HG02870 (cell line): Measurements from ENCODE around the gene PTPRM.

Source experiments
- ATAC-seq: cut with Tn5 transposase; IDR thresholded peaks from one replicate; pipeline ENCODE4 v1.9.1; 2021; ENCODE audit warnings: mild to moderate bottlenecking, moderate library complexity; ENCODE audit not compliant: unreplicated experiment

PTPRM gene

GRCh38 chr18:8337211-8337610 is 770.1 kb downstream of the PTPRM start:
- no peak for ATAC-seq

- no peak for ATAC-seq
Measured at GRCh38 chr18:8339210-8339609, 772.1 kb downstream of the PTPRM start.

GRCh38 chr18:8339952-8340351 is 772.8 kb downstream of the PTPRM start:
- no peak for ATAC-seq

DNA sequence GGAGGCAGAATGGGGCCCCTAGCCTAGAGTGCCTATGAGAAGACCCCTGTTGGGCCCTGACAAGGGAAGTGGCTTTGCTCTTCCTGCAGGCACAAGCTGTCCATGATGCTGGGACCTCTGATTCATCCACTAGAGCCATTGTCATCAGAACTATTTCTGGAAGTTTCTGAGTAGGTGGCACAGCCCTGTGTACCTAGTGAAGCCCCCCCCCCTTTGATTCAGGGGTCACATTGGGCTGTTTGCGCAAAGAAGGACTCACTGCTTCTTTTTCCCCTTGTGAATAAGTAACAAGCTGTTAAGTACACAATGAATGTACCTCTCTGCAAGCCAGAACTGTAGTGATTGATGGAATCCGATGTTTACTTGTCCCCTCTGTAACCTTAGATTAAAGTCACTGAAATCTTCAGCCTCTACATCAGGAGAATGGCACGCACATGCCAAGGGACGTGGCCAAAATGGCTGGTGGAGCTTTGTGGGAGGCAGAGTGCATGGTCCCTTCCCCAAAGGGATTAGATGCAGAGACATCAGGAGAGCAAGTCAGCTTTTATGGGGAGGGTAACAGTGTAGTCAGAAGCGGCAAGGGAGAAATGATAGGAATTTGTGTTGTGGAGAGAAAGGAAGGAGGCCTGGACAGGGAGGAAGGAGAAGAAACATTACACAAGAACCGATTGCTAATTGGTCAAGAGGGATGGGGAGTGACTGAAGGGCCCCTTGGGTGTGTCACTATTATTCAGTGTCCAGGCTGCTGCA is 774.5 kb downstream of the PTPRM start:
- ATAC-seq = no peak

- no peak for ATAC-seq
Measured at GRCh38 chr18:8348051-8348720, 781.1 kb downstream of the PTPRM start.

- ATAC-seq = no peak
Measured at GRCh38 chr18:8349608-8350323, 782.6 kb downstream of the PTPRM start.

- no peak for ATAC-seq
Measured at GRCh38 chr18:8350628-8351027, 783.5 kb downstream of the PTPRM start.

DNA sequence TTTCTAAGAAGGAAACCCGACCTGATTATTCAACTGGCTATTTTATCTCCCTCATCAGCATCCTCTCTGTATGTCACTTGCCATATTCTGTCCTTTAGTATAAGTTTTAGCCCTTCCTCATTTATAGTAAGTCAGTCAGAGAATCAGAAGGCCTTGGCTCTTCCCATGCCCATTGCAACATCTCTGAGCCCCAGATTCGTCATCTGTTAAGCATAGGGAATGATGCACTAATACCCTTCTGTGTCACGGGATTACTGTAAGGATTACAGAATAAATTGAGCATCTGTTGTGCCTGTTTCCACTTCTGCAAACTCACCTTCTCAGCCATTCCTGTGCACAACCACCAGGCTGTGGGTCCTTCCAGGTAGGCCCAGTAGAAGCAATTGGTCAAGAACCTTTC is 784.0 kb downstream of the PTPRM start:
- no peak for ATAC-seq

DNA sequence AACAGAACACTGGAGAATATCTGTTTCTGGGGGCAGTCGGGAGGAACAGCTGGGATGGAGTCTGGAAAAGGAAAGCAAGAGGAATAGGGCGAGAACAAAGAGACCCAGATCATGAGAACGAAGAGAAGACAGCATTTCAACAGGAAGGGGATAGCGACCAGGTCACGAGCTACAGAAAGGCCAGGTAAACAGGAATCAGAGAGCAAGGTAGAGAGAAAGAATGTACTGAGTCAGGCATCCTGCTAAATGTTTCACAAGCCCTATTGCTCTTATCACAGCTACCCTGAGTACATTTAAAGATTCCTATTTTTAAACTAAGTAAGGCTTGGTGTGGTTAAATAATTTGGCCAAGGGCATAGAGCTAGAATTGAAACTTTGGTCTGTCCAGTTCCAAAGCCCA is 787.2 kb downstream of the PTPRM start:
- ATAC-seq = no peak

- ATAC-seq = no peak
Measured at GRCh38 chr18:8356001-8356400, 788.9 kb downstream of the PTPRM start.

GRCh38 chr18:8357320-8357719 is 790.2 kb downstream of the PTPRM start:
- no peak for ATAC-seq

GRCh38 chr18:8358033-8358765 is 791.1 kb downstream of the PTPRM start:
- no peak for ATAC-seq

- ATAC-seq = no peak
Measured at GRCh38 chr18:8359076-8359475, 792.0 kb downstream of the PTPRM start.

DNA sequence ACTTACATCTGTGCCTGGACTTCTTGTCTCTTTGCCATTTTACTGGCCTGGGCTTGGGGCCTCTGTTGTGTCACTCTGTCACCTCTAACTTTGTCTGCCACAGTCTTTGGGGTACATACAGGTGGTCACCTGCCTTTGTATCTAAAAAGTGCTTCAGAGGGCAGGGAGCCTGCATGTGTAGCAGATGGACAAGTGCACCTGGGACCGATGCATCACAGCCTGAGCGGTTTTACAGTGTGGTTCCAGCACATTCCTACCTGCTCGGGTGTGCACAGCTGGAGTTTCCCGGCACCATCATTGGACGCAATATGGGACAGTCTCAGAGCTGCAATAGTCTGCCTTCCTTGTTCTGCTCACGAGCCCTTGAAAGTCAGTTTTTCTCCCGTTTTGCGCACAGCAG is 792.4 kb downstream of the PTPRM start:
- no peak for ATAC-seq

DNA sequence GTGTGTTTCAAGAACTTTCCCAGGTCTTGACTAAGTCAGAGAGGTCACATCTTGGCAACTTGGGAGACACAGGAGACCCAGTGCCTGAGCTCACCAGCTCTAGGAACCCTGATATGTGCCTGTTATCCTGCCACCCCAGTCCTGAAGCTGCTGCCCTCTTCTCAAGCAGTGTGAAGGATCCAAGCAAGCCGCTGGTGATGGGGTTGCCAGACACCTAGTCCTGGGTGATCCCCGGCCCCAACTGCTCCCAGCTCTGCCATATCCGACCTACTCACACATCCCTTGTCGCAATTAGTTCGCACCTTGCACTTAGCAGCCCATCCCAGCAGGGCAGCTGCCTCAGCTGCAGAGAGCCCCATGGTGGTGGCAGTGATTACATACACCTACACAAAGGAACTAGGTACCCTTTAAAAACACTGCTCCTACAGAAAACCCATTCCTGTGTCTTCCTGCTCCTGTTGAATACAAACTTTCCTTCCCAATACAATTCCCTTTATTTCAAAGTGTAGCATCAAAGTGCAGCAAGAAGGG is 794.9 kb downstream of the PTPRM start:
- no peak for ATAC-seq

GRCh38 chr18:8362863-8363262 is 795.7 kb downstream of the PTPRM start:
- ATAC-seq = no peak

GRCh38 chr18:8364385-8364784 is 797.3 kb downstream of the PTPRM start:
- no peak for ATAC-seq

- ATAC-seq = no peak
Measured at GRCh38 chr18:8365006-8365405, 797.9 kb downstream of the PTPRM start.

- ATAC-seq = no peak
Measured at GRCh38 chr18:8365528-8365927, 798.4 kb downstream of the PTPRM start.

GRCh38 chr18:8366070-8366469 is 799.0 kb downstream of the PTPRM start:
- no peak for ATAC-seq

DNA sequence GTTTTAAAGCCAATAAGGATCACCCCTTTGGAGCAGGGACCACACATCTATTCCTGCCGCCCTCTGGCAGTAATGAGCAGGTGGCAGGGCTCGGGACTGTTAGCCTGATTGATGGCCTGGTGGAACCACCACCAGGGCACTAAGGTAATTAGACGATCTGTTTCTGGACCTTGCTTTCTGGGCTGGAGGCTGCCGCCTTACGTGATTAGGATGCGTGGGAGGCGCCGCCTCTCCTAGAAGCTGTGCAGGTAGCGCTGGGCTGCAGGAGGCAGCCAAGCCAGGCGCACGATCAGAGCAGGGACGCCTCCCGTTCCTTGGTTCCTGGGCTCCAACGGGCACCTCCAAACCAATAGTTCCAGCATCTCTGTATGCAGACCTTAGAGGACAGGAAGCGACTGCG is 799.5 kb downstream of the PTPRM start:
- ATAC-seq = no peak
